ENCODE measurements around the gene RGCC. TPM values are rescaled to one million over a fixed set of nuclear protein-coding genes. Genes with fewer than 3 reads are reported as not detected.

RGCC gene
- polyA plus RNA-seq, 1 of the 3 experiments (the other 2 are of a cell fraction) = 0.05 TPM

- peaks cover 33% of the 10 kb centered on the region for H3K27me3 ChIP-seq (ENCODE audit: insufficient read depth)
- TF ChIP-seq GABPA (IDR thresholded peaks at IDR 0.05; ENCODE audit: low read depth) = no peak
- no peak for TF ChIP-seq SMC3 (IDR thresholded peaks at IDR 0.05; ENCODE audit: low read depth, low read length)
- no peak for TF ChIP-seq RAD21 (IDR thresholded peaks at IDR 0.05; ENCODE audit: low read length)
- TF ChIP-seq FOXJ3 (CRISPR knock-in tag; IDR thresholded peaks at IDR 0.05) = no peak
- H3K4me3 ChIP-seq (ENCODE audit: low read depth in 2 of 2, low read length in 1 of 2) = no peak overlapping the region
- DNase-seq = no peak
- peaks cover 5 to 19% of the 10 kb centered on the region in 2 experiments; a peak in 2 of 4 replicates for H3K4me1 ChIP-seq (ENCODE audit: control insufficient read depth in 1 of 2, insufficient read depth in 2 of 2, low read depth in 1 of 2, low read length in 1 of 2)
- H3K9me2 ChIP-seq = no peaks in the 10 kb centered on the region
- no peak overlapping the region for H3K27ac ChIP-seq (ENCODE audit: low read depth in 2 of 2, low read length in 1 of 2)
- CTCF ChIA-PET = no interaction called here
- H3K9me3 ChIP-seq = no peaks in the 10 kb centered on the region
- no peaks in the 10 kb centered on the region for H4K20me1 ChIP-seq (ENCODE audit: insufficient read depth)
- no peak overlapping the region for H3K9ac ChIP-seq
- no peak overlapping the region for H2AFZ ChIP-seq (ENCODE audit: low read depth)
- no peaks in the 10 kb centered on the region for H3K36me3 ChIP-seq (replicated peaks in 1 of 2; ENCODE audit: control insufficient read depth in 1 of 2, insufficient read depth in 2 of 2, low read length in 1 of 2)
- H3F3A ChIP-seq (replicated peaks; ENCODE audit: insufficient read depth) = no peaks in the 10 kb centered on the region
- H3K79me2 ChIP-seq (ENCODE audit: insufficient read depth) = no peaks in the 10 kb centered on the region
- WGBS (ENCODE audit: low lambda C conversion rate) = 34% methylated on average over 2 of the region's 2 CpGs
- POLR2A ChIA-PET = no interaction called here
- no peak overlapping the region for H3K4me2 ChIP-seq
Measured at GRCh38 chr13:41460930-41461329, 3.6 kb downstream of the RGCC start.

GRCh38 chr13:41461527-41462139 is 4.3 kb downstream of the RGCC start:
- no peak for TF ChIP-seq EP300 (IDR thresholded peaks at IDR 0.05; ENCODE audit: borderline replicate concordance in 1 of 2, low read depth in 1 of 2, low read length in 1 of 2)
- TF ChIP-seq RCOR1 (IDR thresholded peaks at IDR 0.05; ENCODE audit: low read length) = no peak
- TF ChIP-seq USF1 (IDR thresholded peaks at IDR 0.05; ENCODE audit: borderline replicate concordance, low read depth) = no peak
- no peak for TF ChIP-seq USF2 (IDR thresholded peaks at IDR 0.05; ENCODE audit: borderline replicate concordance, low read depth, low read length)
- TF ChIP-seq TEAD4 (IDR thresholded peaks at IDR 0.05; ENCODE audit: borderline replicate concordance, insufficient read depth) = no peak
- TF ChIP-seq IRF3 (IDR thresholded peaks at IDR 0.05; ENCODE audit: low read depth, low read length) = no peak
- no peak for TF ChIP-seq MAX (IDR thresholded peaks at IDR 0.05; ENCODE audit: low read depth)
- TF ChIP-seq SIN3A (IDR thresholded peaks at IDR 0.05; ENCODE audit: borderline replicate concordance, low read depth, low read length) = no peak
- no peak for TF ChIP-seq EZH2phosphoT487 (IDR thresholded peaks at IDR 0.05; ENCODE audit: borderline replicate concordance, low read depth)
- TF ChIP-seq FOXM1 (IDR thresholded peaks at IDR 0.05; ENCODE audit: low read depth) = no peak
- H3K27me3 ChIP-seq (ENCODE audit: insufficient read depth) = peaks cover 27% of the 10 kb centered on the region
- no peak for DNase-seq
- peaks cover 4 to 18% of the 10 kb centered on the region in 2 experiments; a peak in 2 of 4 replicates for H3K4me1 ChIP-seq (ENCODE audit: control insufficient read depth in 1 of 2, insufficient read depth in 2 of 2, low read depth in 1 of 2, low read length in 1 of 2)
- H3K4me2 ChIP-seq = no peak overlapping the region
- no peaks in the 10 kb centered on the region for H3K9me2 ChIP-seq
- H3K36me3 ChIP-seq (replicated peaks in 1 of 2; ENCODE audit: control insufficient read depth in 1 of 2, insufficient read depth in 2 of 2, low read length in 1 of 2) = no peaks in the 10 kb centered on the region
- H3K79me2 ChIP-seq (ENCODE audit: insufficient read depth) = no peaks in the 10 kb centered on the region
- WGBS (ENCODE audit: low lambda C conversion rate) = 55% methylated on average over 3 of the region's 3 CpGs
- H3K9me3 ChIP-seq = no peaks in the 10 kb centered on the region
- no peaks in the 10 kb centered on the region for H4K20me1 ChIP-seq (ENCODE audit: insufficient read depth)
- ChIA-PET CTCF (no interaction called here), POLR2A (no interaction called here)
- no peaks in the 10 kb centered on the region for H3F3A ChIP-seq (replicated peaks; ENCODE audit: insufficient read depth)
- no peak overlapping the region for H3K27ac ChIP-seq (ENCODE audit: low read depth in 2 of 2, low read length in 1 of 2)
- H3K4me3 ChIP-seq (ENCODE audit: low read depth in 2 of 2, low read length in 1 of 2) = no peak overlapping the region
- H3K9ac ChIP-seq = no peak overlapping the region
- H2AFZ ChIP-seq (ENCODE audit: low read depth) = no peak overlapping the region
